ENCODE data around the gene CTNND2.

GRCh38 chr5:11407556-11408145 is 496.6 kb downstream of the CTNND2 start:
- TF ChIP-seq CTCF (IDR thresholded peaks at IDR 0.05; ENCODE audit: low read depth, low read length, poor library complexity, severe bottlenecking) (no peak), EZH2phosphoT487 (IDR thresholded peaks at IDR 0.05; ENCODE audit: borderline replicate concordance, low read length) (no peak)

Data from DOHH2 (cell line).